H9 (cell line): Measurements from ENCODE around the gene SLC35B2. TPM values are rescaled to one million over a fixed set of nuclear protein-coding genes. Genes with fewer than 3 reads are reported as not detected.

Experiments
- DNase-seq: peaks from one replicate; pipeline ENCODE4 v3.0.0-alpha.2; 2017
- H2AFZ ChIP-seq: one replicate; pipeline ENCODE4 v1.6.1; 2013; ENCODE audit warnings: mild to moderate bottlenecking, low read length, control low read depth, moderate library complexity
- H2AK5ac ChIP-seq: 2 replicates; pipeline ENCODE4 v1.6.1; 2013; ENCODE audit warnings: low read length, control low read depth, mixed read lengths; ENCODE audit not compliant: insufficient read length
- H2BK120ac ChIP-seq: one replicate; pipeline ENCODE4 v1.6.1; 2013; ENCODE audit warnings: low read depth, mild to moderate bottlenecking, low read length, control low read depth, inconsistent platforms; ENCODE audit not compliant: poor library complexity, severe bottlenecking
- H2BK12ac ChIP-seq: 2 replicates; pipeline ENCODE4 v1.6.1; 2013; ENCODE audit warnings: low read length, control low read depth, mixed read lengths, low read depth; ENCODE audit not compliant: insufficient read length
- H2BK15ac ChIP-seq: 2 replicates; pipeline ENCODE4 v1.6.1; 2013; ENCODE audit warnings: low read depth, low read length, control low read depth
- H2BK20ac ChIP-seq: one replicate; pipeline ENCODE4 v1.6.1; 2013; ENCODE audit warnings: low read depth, mild to moderate bottlenecking, low read length, control low read depth, inconsistent platforms; ENCODE audit not compliant: poor library complexity, severe bottlenecking
- H2BK5ac ChIP-seq: 2 replicates; pipeline ENCODE4 v1.6.1; 2013; ENCODE audit warnings: low read length, control low read depth, mixed read lengths; ENCODE audit not compliant: insufficient read length
- H3K14ac ChIP-seq: 2 replicates; pipeline ENCODE4 v1.6.1; 2013; ENCODE audit warnings: low read length, control low read depth; ENCODE audit not compliant: insufficient read depth
- H3K18ac ChIP-seq: 2 replicates; pipeline ENCODE4 v1.6.1; 2013; ENCODE audit warnings: low read depth, mild to moderate bottlenecking, mixed read lengths, low read length, control low read depth; ENCODE audit not compliant: insufficient read length
- H3K23ac ChIP-seq: 2 replicates; pipeline ENCODE4 v1.6.1; 2013; ENCODE audit warnings: low read length, control low read depth, mixed read lengths, low read depth; ENCODE audit not compliant: insufficient read length
- H3K23me2 ChIP-seq: 2 replicates; pipeline ENCODE4 v1.6.1; 2013; ENCODE audit warnings: low read depth, mild to moderate bottlenecking, mixed read lengths, low read length, control low read depth; ENCODE audit not compliant: insufficient read length, poor library complexity, severe bottlenecking
- H3K27ac ChIP-seq: 2 replicates; pipeline ENCODE4 v1.5.1; 2013; ENCODE audit warnings: low read length, control low read depth, mixed read lengths, low read depth; ENCODE audit not compliant: insufficient read length
- H3K27me3 ChIP-seq: 2 replicates; pipeline ENCODE4 v1.6.1; 2013; ENCODE audit warnings: low read length, control low read depth, inconsistent platforms; ENCODE audit not compliant: insufficient read depth
- H3K4ac ChIP-seq: 2 replicates; pipeline ENCODE4 v1.6.1; 2013; ENCODE audit warnings: low read depth, mild to moderate bottlenecking, control low read depth, inconsistent platforms, low read length, moderate library complexity
- H3K4me1 ChIP-seq: 2 replicates; pipeline ENCODE4 v1.6.1; 2013; ENCODE audit warnings: low read length, control low read depth, inconsistent platforms; ENCODE audit not compliant: insufficient read depth
- H3K4me2 ChIP-seq: 2 replicates; pipeline ENCODE4 v1.6.1; 2013; ENCODE audit warnings: low read length, control low read depth, mixed read lengths; ENCODE audit not compliant: insufficient read length, insufficient read depth
- H3K56ac ChIP-seq: 2 replicates; pipeline ENCODE4 v1.6.1; 2013; ENCODE audit warnings: low read depth, mild to moderate bottlenecking, mixed read lengths, low read length, control low read depth; ENCODE audit not compliant: insufficient read length
- H3K79me1 ChIP-seq: 2 replicates; pipeline ENCODE4 v1.6.1; 2013; ENCODE audit warnings: low read depth, mild to moderate bottlenecking, moderate library complexity, low read length, control low read depth, inconsistent platforms; ENCODE audit not compliant: insufficient read depth, poor library complexity, severe bottlenecking
- H3K79me2 ChIP-seq: 2 replicates; pipeline ENCODE4 v1.6.1; 2013; ENCODE audit warnings: low read length, control low read depth, inconsistent platforms; ENCODE audit not compliant: insufficient read depth
- H3K9ac ChIP-seq: 2 replicates; pipeline ENCODE4 v1.6.1; 2013; ENCODE audit warnings: low read length, control low read depth, mixed read lengths; ENCODE audit not compliant: insufficient read length; ENCODE audit errors: extremely low read depth
- H3K9me3 ChIP-seq: one replicate; pipeline ENCODE4 v1.6.1; 2013; ENCODE audit warnings: low read depth, low read length, inconsistent platforms; ENCODE audit not compliant: control insufficient read depth
- H3T11ph ChIP-seq: one replicate; pipeline ENCODE4 v1.6.1; 2013; ENCODE audit warnings: mild to moderate bottlenecking, low read length, control low read depth, inconsistent platforms
- H4K20me1 ChIP-seq: one replicate; pipeline ENCODE4 v1.6.1; 2013; ENCODE audit not compliant: control insufficient read depth, insufficient read length, insufficient read depth
- H4K5ac ChIP-seq: 2 replicates; pipeline ENCODE4 v1.6.1; 2013; ENCODE audit warnings: low read depth, mild to moderate bottlenecking, mixed read lengths, low read length, control low read depth; ENCODE audit not compliant: insufficient read length
- H4K8ac ChIP-seq: replicated peaks from 2 replicates; pipeline ENCODE4 v1.6.1; 2013; ENCODE audit warnings: low read length, control low read depth, mixed read lengths, low read depth; ENCODE audit not compliant: insufficient read length
- H4K91ac ChIP-seq: 2 replicates; pipeline ENCODE4 v1.6.1; 2013; ENCODE audit warnings: low read depth, mild to moderate bottlenecking, moderate library complexity, mixed read lengths, low read length, control low read depth; ENCODE audit not compliant: insufficient read length
- H3K27ac Mint-ChIP-seq, 3 experiments: 2 replicates in 2 of 3; 3 replicates in 1 of 3; pipeline ENCODE4 v1.8.0; 2020 to 2021; ENCODE audit warnings: mixed read lengths in 3 of 3, mild to moderate bottlenecking in 1 of 3, moderate library complexity in 1 of 3
- H3K27me3 Mint-ChIP-seq: 2 replicates; pipeline ENCODE4 v1.8.0; 2021; ENCODE audit warnings: low read depth, mild to moderate bottlenecking, moderate library complexity, mixed read lengths
- H3K36me3 Mint-ChIP-seq, 3 experiments: 2 replicates in 2 of 3; 3 replicates in 1 of 3; pipeline ENCODE4 v1.8.0; 2020 to 2021; ENCODE audit warnings: low read depth in 3 of 3, mixed read lengths in 3 of 3; ENCODE audit not compliant: insufficient read depth in 1 of 3
- H3K4me1 Mint-ChIP-seq, 2 experiments: 2 replicates each; pipeline ENCODE4 v1.8.0; 2020; ENCODE audit warnings: mixed read lengths in 2 of 2
- H3K4me3 Mint-ChIP-seq, 2 experiments: 2 replicates in 1 of 2; 3 replicates in 1 of 2; pipeline ENCODE4 v1.8.0; 2020 to 2021; ENCODE audit warnings: mild to moderate bottlenecking in 2 of 2, mixed read lengths in 2 of 2, moderate library complexity in 1 of 2
- H3K9me3 Mint-ChIP-seq, 2 experiments: 2 replicates in 1 of 2; 3 replicates in 1 of 2; pipeline ENCODE4 v1.8.0; 2020; ENCODE audit warnings: mild to moderate bottlenecking in 2 of 2, mixed read lengths in 2 of 2, moderate library complexity in 1 of 2
- CTCF ChIP-seq: fragments of 200-600 bp; sonication (generic); conservative IDR thresholded peaks from 3 replicates; pipeline ENCODE4 v1.8.0; 2021; ENCODE audit warnings: antibody characterized with exemption, mild to moderate bottlenecking
- WGBS: extraction: QIAGEN DNeasy Blood & Tissue Kit; methylation state at CpG from one replicate; pipeline ENCODE4 v1.1.7; 2013; ENCODE audit warnings: missing lambda C conversion rate, low lambda C conversion rate, mixed read lengths; ENCODE audit not compliant: insufficient read length; ENCODE audit errors: extremely low coverage; 5-methylcytosine and 5-hydroxymethylcytosine counted together
- total RNA-seq: library from RNA; stranded (reverse); gene quantifications from 2 replicates; pipeline ENCODE4 v1.2.1, GENCODE V29; 2021

Gene SLC35B2
- total RNA-seq, 1 experiment from 2014 or later: 34.5 TPM

DNA sequence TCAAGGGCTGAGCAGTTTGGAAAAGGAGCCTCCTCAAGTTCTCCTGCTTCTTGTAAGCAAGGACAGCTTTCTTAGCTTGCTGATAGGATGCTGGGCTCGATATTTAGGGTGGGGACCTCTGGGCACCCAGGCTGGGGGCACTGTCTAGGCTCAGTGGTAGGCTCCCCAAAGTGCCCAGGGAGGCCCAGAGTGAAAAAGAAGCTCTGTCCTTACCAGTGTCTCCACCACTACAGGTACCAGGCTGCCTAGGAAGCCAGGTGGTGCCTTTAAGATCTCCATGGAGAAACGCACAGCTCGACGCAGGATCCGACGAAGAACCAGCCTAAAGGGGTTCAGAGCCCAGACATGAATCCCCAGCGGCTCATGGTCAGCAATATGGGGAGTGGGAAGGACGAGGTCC is 49.4 kb upstream of the SLC35B2 start:
- H3K18ac ChIP-seq: no peak overlapping the region
- Mint-ChIP-seq H3K4me1 (peaks cover 2% of the 10 kb centered on the region in 2 experiments; a peak in 2 of 4 replicates), H3K27ac (peak overlapping the region in 1 of 3 experiments; percentile 84; a peak in 1 of 7 replicates), H3K27me3 (no peaks in the 10 kb centered on the region), H3K4me3 (no peak overlapping the region), H3K36me3 (peaks cover 38 to 89% (median 85%) of the 10 kb centered on the region in 3 experiments), H3K9me3 (no peaks in the 10 kb centered on the region)
- no peak overlapping the region for H2BK120ac ChIP-seq
- no peak overlapping the region for H3K56ac ChIP-seq
- no peaks in the 10 kb centered on the region for H3K23me2 ChIP-seq
- no peaks in the 10 kb centered on the region for H4K20me1 ChIP-seq
- no peak overlapping the region for H3K4me2 ChIP-seq
- no peaks in the 10 kb centered on the region for H3K79me2 ChIP-seq
- H2AFZ ChIP-seq: no peak overlapping the region
- H3K27me3 ChIP-seq: peaks cover 2% of the 10 kb centered on the region; the same call in 1 of the 2 replicates
- H3T11ph ChIP-seq: no peak overlapping the region
- no CpG with 5 or more reads among the region's 8 CpGs for WGBS
- no peak overlapping the region for H2BK15ac ChIP-seq
- no peaks in the 10 kb centered on the region for H3K4me1 ChIP-seq
- no peak overlapping the region for H3K27ac ChIP-seq
- no peak overlapping the region for H2AK5ac ChIP-seq
- no peak overlapping the region for H2BK20ac ChIP-seq
- no peaks in the 10 kb centered on the region for H3K79me1 ChIP-seq
- H3K23ac ChIP-seq: no peak overlapping the region
- H4K91ac ChIP-seq: no peak overlapping the region
- no peak for DNase-seq
- TF ChIP-seq CTCF: no peak
- H2BK12ac ChIP-seq: no peak overlapping the region
- no peak overlapping the region for H3K9ac ChIP-seq
- no peak overlapping the region for H3K14ac ChIP-seq
- H2BK5ac ChIP-seq: no peak overlapping the region
- H4K5ac ChIP-seq: no peak overlapping the region
- H4K8ac ChIP-seq: no peak overlapping the region
- H3K9me3 ChIP-seq: no peaks in the 10 kb centered on the region
- no peak overlapping the region for H3K4ac ChIP-seq
